Measurements from ENCODE around the gene TMEM272.
"Not testable (repeated sequence)": the region's sequence is repeated elsewhere in the genome, so short reads cannot be mapped to it uniquely, and the experiment has no call there.

TMEM272 gene

DNA sequence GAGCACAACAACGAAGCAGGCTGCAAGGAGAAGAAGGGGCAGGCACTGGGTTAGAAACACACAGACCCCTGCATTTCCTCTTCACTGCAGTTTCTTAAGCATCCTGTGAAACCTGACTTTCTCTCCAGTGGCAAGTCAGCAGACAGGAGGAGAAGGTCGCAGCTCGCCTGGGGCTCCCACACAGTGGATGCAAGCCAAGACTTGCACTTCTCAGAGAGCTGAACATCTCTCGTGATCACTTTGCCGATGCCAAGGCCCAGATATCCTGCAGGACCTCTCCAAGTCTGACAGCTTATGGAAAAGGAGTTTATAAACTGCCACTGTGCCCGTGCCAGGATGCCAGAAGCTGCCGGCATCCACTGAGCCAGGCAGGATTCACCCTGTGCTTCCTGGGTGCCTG is 18.4 kb downstream of the TMEM272 start:
- DNase-seq (ENCODE audit: insufficient read length, low spot score) (no peak), FAIRE-seq (no peak)

DNA sequence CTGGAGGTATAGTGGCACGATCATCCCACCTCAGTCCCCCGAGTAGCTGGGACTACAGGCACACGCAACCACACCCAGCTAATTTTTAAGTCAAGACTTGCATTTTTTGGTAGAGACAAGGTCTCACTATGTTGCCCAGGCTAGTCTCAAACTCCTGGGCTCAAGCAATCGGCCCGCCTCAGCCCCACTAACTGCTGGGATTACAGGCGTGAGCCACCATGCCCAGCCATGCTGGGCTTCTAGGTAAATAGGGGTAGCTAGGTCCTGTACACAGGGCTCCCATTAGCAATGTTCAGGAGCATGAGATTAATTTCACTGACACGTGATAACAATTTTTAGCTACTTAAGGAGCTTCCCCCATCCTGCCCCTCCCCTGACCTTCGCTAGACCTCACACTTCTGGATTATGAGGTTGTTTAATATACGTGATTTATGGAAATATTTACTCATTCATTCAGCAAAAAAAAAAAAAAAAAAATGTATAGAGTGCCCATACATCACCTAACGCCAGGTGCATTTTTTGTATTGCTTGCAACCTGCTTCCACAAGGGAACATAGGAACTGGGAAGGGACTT is 19.2 kb downstream of the TMEM272 start:
- no peak for FAIRE-seq

DNA sequence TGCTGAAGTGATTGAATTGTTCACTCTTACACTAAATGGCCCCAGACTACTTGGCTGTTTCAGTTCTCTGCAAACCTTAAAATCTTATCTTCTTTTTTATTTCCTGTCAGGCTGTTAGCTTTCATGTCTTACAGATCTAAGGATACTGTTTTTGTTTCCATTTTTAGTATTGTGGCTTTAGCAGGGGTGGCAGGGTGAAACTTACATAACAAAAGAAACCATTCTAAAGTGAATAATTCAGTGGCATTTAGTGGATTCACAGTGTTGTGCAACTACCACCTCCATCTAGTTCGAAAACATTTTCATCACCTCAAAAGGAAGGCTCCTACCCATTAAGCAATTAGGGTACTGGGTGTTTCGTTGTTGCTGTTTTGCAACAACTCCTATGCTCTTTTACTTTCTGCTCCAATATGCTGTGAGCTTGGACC is 19.8 kb downstream of the TMEM272 start:
- FAIRE-seq (no peak), DNase-seq (ENCODE audit: insufficient read length, low spot score) (no peak)

More for the DNA sequence above, 19.2 kb downstream of the TMEM272 start:
- no peak for DNase-seq (ENCODE audit: insufficient read length, low spot score)

DNA sequence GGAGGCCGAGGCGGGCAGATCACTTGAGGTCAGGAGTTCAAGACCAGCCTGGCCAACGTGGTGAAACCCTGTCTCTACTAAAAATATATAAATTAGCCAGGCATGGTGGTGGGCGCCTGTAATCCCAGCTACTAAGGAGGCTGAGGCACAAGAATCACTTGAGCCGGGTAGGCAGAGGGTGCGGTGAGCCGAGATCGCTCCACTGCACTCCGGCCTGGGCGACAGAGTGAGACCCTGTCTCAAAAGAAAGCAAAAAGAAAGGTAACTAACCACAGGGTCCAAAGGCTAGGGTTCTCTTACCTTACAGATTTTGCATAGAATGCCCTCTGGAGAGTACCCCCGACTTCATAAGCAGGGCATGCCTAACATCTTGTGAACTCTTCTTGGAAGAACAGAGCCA is 20.3 kb downstream of the TMEM272 start:
- not testable (repeated sequence) for DNase-seq (ENCODE audit: insufficient read length, low spot score); FAIRE-seq

DNA sequence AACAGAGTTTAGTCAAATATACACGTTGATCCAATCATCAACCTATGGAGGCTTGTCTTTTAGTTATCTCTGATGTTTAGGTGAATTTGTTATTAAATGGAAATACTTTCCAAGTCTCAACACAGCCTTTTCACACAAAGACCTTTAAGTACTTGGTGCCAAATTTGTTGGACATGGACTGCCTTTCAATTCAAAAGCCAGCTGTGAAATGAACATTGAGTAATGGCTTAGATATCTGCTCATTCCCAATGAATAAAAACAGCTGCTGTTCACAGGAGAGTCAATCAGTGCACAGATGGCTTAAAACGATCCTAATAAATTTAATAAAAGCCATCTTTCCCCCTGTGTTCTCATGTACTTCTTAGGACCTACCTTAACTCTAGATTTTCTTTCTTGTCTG is 21.1 kb downstream of the TMEM272 start:
- FAIRE-seq (no peak), DNase-seq (ENCODE audit: insufficient read length, low spot score) (no peak)

DNA sequence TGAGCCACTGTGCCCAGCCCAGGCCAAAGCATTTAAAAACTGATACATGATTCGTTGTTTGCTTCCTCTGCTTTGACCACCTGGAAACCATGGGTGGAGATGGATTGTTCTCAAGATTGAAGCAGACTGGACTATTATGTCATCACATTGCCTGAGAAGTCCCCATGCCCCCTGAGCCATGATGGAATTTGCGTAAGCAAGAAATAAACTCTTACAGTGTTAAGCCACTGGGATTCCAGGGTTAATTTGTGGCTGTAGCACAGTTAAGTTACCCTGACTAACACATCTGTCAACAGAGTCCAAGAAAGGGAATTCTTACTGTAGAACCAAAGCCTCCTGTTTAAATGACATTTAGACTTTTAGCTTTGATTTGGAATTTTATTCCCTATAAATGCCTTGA is 21.6 kb downstream of the TMEM272 start:
- FAIRE-seq (no peak), DNase-seq (ENCODE audit: insufficient read length, low spot score) (no peak)

DNA sequence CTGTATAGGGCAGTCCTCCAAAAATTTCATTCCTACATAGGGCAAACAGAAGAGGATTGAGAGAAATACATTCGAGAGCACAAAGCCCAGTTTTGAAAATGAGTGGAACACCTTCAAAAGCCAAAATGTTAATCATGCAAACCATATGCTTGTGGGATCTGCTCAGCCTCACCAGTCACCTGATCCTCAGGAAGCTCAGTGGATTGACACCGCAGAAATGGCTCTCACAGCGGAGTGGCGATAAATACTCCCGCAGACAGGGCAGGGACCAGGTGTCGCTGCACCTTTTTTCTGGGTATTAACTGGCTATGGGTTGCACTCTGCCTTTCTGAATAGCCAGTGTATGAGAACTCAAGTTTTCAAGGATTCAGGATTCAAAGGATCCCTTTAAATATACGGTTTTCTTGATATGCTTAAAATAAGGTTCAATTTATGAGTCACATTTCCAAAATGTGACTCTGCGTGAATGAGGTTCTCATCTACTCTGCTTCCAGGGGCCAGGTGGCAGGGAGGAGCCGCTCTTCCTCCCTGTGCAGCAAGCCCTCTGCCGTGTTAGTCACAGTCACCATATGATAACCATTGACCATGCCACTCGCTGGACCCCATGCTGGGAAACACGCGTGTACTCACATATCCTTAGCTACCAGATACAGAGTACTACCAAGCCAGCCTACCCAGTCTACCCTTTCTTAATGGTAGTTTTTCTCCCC is 22.7 kb downstream of the TMEM272 start:
- no peak for FAIRE-seq
- no peak for DNase-seq (ENCODE audit: insufficient read length, low spot score)

DNA sequence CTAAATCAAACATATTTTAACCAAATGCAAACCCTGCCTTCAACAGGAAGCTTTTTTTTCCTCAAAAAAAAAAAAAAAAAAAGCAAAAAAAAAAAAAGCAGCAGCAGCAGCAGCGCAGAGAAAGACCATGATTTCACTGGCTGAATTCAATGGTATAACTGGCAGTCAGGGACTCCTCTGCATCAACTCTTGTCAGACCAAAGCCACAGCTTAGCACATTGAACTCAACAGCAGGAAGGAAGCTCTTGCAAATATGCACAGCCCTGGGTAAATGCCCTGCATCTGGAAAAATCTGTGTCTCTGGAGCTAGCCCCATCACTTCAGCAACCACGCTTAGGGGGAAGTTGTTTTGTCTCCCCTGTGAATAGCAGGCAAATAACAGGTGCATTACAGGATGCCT is 23.4 kb downstream of the TMEM272 start:
- DNase-seq (ENCODE audit: insufficient read length, low spot score) (no peak), FAIRE-seq (no peak)

DNA sequence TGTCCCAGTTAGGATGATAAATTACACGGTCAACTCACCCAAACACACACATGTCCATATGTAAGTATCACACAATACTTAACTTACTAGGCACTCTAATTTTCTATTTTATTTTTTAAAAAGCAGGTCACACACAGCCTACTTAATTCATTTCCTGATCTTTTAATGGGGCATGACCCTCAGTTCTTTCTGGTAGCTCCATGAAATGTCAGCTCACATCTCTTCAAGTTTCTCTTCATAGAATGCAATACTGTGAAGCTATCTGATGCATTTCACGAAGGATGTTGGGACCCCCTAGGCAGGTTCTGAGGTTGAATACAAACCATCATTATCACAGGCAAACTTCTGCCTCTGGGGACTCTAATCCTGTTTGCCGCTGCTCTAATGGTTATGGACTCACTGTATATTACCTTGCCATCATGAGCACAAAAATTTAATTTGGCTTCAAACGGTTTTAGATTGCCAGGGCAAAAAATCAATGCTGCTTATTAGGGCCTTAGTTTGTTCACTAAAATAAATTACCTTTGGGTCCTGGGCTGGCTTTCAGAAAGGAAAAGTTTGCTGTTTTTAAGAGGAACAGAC is 24.9 kb downstream of the TMEM272 start:
- no peak for FAIRE-seq

DNA sequence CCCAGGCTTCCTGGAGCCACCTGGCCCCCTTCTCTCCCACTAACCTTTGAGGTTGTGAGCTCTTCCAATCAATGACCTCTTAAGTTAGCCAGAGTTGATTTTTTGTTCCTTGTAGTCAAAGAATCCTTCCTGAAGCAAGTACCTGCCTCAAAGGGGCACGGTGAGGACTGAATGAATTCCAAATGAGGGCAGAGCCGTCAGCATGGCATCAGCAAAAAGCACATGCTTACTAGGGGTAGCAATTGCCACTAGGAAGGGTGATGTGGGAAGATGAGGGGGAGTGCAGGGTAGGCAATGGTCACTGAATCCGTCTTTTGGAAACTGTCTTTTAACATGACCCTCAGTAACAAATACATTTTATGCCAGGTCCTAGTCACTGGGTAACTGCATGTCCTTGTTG is 25.4 kb downstream of the TMEM272 start:
- DNase-seq (ENCODE audit: insufficient read length, low spot score): no peak

More for the DNA sequence above, 24.9 kb downstream of the TMEM272 start:
- DNase-seq (ENCODE audit: insufficient read length, low spot score): no peak

DNA sequence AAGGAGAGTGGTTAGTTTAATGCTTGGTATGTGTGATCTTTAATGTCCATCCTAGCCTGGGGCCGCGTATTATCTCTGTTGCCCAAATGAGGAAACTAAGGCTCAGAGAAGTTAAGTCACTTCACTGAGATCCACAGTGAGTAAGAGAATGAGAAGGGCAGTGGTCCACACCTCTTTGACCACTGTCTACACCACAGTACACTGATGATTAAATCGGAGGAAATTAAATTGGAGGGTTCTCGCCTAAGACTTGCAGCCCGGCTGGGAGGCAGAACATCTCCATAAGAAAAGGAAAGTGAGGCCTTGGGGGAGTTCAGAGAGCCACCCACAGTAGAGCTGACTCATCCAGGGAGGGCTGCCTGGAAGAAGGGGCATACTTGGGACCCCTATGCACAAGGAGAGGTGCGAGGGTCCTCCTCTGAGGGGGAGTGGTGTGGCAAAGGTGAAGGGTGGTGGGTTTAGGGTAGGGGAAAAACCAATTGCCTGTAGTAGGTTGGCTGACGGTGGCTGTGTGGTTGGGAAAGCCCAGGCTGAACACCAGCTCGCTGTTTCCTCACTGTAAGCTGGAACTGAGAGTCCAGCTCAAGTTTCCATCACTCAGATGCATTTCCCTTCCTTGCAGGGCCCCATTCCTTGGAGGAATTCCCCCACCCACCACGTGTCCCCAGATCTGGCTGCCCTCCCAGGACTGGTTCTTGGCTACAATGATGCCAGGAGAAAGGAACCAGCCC is 26.0 kb downstream of the TMEM272 start:
- FAIRE-seq: no peak

More for the DNA sequence above, 25.4 kb downstream of the TMEM272 start:
- no peak for FAIRE-seq

DNA sequence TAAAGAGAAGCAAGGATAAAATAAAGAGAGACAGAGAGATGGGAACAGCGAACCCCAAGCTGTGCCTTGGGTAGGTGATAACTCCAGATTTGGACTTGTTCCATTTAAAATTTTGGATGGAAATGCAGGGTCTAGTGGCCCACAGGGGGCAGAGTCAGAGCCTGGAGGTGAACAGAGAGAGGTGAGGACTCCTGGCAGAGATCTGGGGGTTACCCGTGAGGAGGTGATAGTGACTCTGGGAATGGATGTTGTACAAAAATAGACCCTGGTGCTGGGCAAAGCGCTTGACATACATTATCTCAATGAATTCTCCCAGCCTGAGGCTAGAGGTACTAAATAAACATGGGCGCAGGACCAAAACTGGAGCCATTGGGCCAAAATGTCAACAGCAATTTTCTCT is 26.7 kb downstream of the TMEM272 start:
- no peak for DNase-seq (ENCODE audit: insufficient read length, low spot score)
- FAIRE-seq: no peak

More for the DNA sequence above, 26.0 kb downstream of the TMEM272 start:
- no peak for DNase-seq (ENCODE audit: insufficient read length, low spot score)

DNA sequence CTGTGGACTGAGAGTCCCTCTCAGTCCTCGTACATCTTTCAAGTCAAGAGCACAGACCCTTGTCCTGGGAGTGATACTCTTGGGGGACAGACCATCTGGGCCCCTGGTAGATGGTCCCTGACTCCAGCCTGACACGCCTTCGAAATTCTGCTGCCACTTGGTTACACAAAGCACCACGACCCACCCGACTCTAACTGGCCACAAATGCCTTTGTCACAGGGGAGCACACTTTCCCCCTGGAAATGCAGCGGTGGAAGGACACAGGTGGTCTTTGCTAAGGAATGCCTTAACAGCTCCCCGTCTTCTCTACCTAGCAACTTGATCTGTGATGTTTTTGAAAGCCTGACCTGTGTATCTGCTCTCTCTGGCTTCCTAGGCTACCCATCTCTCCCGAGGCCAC is 27.3 kb downstream of the TMEM272 start:
- FAIRE-seq: no peak
- no peak for DNase-seq (ENCODE audit: insufficient read length, low spot score)

DNA sequence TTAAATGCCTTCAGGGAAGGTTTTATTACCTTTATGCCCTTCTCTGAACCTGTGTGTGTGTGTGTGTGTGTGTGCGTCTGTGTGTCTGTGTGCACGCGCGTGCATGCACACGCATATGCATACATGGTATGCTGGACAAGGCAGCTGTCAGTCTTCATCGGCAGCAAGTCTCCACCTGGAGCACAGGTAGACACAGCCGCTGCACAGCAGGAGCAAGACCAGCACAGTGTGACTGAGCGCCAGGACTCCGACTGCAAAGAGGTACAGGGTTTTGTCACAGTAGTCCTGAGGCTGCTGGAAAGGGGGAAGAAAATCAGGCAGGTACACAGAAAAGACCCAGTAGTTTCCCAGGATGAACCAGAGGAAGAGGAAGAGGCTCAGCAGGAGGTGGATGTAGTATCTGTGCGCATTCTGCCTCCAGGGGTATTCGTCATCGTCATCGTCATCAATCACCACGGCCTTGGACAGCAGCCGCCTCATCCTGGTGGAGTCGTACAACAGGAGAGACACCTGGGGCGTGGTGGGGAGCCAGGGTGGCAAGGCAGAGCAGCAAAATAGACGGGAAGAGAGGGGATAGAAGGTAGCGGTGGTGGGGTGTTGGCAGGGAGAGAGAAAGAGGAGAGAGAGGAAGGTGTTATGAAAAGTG is 28.2 kb downstream of the TMEM272 start:
- no peak for DNase-seq (ENCODE audit: insufficient read length, low spot score)
- no peak for FAIRE-seq

DNA sequence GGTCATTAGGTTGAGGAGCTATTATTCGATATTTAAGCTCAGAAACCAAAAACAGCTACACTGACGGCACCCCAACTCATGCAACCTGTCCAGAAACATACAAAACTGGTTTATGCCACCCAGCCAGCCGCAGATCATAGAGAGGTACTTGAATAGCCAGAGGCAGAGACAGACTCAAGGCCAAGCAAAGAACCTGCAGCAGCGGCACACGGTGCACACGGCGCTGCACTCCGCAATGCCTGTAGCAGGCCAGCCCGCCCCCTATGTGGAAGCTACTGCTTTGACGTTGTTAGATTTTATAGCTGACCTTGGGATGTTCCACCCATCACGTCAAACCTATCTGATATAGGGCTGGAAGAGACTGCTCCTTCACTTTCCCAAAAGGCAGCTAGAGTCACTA is 29.1 kb downstream of the TMEM272 start:
- FAIRE-seq (no peak), DNase-seq (ENCODE audit: insufficient read length, low spot score) (no peak)

DNA sequence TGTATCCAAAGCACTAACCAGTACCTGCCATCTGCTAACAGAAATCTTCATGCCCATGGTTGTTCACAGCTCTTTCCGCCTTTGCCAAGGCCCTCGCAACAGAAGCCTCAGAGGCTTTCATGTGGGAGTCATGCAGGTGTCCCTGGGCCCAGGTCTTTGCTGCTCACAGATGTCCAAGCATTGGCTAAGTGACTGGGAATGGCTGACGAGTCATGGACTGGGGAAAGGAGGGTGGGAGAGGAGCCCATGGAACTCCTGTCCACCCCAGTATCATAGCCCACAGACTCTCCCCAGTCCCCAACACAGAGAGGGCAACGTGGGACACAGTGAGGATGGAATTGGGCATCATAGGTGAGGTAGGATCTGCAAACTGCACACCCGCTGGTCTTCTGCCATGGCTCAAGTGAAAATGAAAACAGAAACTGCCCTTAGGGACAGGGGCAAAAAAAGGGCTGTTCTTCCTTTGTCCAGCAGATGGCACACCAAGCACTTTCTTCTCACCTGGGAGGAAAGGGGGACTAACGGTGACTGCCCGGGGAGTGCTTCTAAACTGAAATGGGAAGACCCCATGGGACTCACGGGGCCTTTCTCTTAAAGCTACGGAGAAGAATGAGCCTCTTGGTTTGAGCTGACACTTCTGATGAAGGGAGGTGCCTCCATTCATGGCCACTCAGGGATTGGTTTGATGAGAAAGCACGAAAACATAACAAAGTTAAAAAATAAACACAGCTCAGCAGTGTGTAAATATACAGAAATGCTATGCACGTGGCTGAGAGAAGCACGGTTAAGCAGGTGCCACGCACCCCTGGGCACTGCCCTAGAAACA is 29.9 kb downstream of the TMEM272 start:
- no peak for FAIRE-seq
- DNase-seq (ENCODE audit: insufficient read length, low spot score): peak; percentile 65

DNA sequence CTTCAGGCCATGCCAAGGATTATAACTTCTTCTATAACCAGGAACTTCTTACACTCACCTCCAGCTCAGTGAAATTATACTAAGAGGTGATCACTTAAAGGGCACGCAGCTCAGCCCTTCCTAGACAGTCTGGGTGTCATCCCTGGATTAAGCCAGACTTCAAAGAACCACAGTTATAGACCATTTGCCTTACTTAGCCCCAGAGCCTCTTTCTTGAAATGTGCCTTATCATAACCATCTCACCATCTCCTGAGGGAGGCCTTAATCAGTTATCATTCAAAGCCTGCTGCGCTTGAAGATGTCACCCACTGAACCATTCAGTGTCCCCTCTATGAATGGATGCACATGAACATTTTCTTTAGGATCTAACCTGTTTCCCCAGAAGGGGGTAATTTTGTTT is 30.9 kb downstream of the TMEM272 start:
- FAIRE-seq: no peak
- DNase-seq (ENCODE audit: insufficient read length, low spot score): no peak

DNA sequence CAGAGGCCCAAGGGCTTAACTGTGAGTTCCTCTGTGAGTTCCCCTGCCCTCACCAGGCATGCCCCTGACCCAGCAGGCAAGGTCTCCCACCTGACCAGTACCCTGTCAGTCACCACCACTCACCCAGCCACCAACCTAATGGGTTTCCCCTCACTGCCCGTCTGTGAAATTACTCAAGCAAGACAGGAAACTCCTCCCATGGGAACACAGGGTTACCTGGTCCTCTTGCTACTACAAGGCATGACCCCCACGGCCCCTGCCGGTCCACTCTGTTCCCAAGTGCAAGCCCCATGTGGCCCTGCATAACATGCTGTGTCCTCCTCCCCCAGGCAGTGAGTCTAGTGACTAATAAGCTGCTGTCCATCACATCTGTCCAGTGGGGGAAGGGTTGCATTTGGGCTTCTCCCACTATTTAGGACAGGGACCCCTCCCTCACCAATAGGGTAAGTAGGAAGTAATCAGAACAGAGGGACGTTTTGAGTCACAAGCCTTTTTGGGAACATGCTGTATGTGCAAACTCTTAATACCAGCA is 33.0 kb downstream of the TMEM272 start:
- FAIRE-seq (no peak), DNase-seq (ENCODE audit: insufficient read length, low spot score) (no peak)

DNA sequence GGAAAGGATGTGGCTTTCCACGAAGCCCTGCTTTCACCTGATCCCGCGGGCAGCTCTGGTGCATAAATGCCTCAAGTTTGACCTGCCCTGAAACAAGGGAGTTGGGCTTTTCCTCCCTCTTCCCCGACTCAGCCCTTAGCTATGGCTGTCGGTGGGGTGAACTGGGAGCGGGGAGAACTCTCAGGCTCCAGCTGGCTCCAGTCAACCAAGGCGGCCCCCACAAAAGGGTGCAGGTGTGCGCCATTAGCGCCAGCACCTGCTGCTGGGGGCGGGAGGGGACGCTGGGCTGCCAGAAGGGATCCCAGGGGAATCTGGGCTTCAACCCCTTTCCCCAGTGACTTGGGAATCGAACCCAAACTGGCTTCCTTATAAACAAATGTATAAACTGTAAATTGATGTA is 33.9 kb downstream of the TMEM272 start:
- FAIRE-seq (no peak), DNase-seq (ENCODE audit: insufficient read length, low spot score) (no peak)

DNA sequence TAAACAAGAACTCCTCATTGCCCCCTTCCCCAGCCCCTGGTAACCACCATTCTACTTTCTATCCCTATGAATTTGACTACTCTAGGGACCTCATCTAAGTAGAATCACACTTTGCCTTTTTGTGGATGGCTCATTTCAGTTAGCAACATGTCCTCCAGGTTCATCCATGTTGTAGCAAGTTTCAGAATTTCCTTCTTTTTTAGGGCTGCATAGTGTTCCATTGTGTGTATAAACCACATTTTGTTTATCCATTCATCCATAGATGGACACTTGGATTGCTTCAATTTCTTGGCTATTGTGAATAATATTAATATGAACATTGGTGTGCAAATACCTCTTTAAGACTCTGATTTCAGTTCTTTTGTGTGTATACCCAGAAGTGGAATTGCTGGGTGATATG is 36.2 kb downstream of the TMEM272 start:
- DNase-seq (ENCODE audit: insufficient read length, low spot score) (no peak), FAIRE-seq (no peak)
